ENCODE measurements around the gene PARL.
"Not testable (repeated sequence)": the region's sequence is repeated elsewhere in the genome, so short reads cannot be mapped to it uniquely, and the experiment has no call there.

PARL gene

DNA sequence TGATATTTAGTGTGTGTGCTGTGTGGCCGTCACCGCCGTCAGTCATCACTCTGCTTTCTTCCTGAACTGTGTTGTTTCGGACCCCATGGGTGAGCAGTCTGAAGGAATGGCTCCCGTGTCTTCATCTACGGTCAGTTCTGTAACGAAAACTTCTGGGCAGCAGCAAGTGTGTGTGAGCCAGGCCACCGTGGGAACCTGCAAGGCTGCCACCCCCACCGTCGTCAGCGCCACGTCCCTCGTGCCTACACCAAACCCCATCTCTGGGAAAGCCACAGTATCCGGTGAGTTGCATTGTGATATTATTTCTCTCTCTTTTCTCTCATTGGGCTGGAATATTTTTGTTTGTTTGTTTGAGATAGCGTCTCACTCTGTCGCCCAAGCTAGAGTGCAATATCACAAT lies 94.0 kb downstream of the PARL start:
- DNase-seq (ENCODE audit: low read depth in 2 of 2), result no peak

DNA sequence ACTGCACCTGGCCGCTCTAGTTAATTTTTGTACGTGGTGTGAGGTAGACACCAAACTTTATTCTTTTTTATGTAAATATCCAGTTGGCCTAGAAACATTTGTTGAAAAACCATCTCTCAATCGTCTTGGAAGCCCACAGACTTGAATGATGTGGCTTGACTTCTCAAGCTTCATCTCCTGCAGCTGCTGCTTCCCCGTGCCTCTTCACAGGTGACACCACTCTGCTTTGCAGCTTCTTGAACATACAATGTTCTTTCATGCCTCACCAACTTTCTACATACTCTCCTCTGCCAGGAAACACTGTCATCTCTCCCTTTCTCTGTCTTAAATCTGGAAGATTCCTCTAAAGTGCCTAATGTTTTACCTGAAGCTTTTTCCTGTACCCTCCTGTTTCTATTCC lies 94.9 kb downstream of the PARL start:
- no peak for DNase-seq (ENCODE audit: low read depth in 2 of 2)

DNA sequence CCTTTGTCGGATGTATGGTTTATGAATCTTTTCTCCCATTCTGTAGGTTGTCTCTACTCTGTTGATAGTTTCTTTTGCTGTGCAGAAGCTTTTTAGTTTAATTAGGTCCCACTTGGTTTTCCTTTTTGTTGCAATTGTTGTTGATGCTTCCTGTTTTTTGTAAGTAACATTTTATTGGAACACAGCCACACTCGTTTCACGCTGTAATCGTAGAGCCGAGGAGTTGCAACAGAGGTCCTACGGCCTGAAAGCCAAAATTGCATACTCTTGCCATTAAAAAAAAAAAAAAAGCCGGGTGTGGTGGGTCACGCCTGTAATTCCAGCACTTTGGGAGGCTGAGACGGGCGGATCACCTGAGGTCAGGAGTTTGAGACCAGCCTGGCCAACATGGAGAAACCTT lies 100.2 kb downstream of the PARL start:
- DNase-seq (ENCODE audit: low read depth in 2 of 2), result not testable (repeated sequence)

DNA sequence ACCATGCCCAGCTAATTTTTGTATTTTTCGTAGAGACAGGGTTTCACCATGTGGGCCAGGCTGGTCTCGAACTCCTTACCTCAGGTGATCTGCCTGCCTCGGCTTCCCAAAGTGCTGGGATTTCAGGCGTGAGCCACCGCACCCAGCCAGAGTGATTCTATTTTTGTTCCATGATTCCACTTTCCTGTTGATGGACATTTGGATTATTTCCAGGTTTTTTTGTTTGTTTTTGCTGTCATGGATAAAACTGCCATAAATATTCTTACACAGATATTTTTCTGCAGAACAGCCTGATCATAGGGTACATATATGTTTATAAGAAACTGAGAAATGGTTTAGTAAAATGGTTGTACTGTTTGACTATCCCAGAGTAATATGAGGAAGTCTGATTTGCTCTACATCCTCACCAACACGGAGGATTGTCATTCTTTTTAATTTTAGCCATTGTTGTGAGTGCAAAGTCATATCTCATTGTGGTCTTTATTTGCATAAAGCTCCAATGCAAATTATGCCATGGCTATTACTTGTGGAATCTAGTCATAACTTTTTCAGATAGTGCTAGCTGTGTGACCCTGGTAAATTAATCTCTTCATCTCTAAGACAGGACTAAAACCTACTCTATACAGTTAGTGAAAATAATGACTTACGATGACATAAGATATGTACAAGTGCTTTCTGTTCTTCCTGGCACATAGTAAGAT lies 102.0 kb downstream of the PARL start:
- no peak for DNase-seq (ENCODE audit: low read depth in 2 of 2)

DNA sequence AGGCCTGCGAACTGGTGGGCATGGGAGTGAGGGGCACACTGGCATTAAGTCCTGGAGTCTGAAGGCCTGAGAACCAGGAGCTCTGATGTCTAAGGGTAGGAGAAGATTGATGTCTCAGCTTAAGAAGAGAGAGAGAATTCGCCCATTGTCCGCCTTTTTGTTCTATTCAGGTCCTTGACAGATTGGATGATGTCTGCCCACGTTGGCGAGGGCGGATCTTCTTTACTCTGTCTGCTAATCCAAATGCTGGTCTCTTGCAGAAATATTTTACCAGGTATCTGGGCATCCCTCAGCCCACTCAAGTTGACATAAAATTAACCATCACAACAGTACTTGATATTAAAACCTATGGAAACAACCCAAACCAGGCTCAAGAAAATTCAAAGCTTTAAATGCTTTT lies 103.4 kb downstream of the PARL start:
- no peak for DNase-seq (ENCODE audit: low read depth in 2 of 2)

DNA sequence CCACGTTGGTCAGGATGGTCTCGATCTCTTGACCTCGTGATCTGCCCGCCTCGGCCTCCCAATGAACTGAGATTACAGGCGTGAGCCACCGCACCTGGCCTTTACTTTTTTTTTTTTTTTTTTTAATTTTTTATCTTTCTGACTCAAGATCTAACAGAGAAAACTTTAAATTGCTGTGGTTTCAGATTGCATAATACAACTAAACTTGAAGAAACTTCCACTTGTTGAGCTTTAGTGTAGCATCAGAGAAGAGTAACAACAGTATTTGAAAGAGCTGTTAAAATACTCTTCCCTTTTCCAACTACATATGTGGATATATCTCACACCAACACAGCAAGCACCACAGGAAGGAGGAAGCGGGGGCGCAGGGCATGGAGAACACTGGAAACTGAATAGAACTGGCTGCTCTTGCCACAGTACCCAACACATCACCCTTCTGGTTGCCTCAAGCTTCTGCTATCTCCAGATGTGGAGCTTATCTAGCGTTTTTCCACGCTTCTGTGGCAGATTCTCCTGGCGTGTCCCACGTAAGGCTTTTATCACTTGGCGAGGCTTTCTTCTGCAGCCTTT lies 104.7 kb downstream of the PARL start:
- DNase-seq (ENCODE audit: low read depth in 2 of 2), result no peak
